Kidney tubule cell (primary cell): ENCODE measurements around the gene C2orf80.
"Not testable (repeated sequence)": the region's sequence is repeated elsewhere in the genome, so short reads cannot be mapped to it uniquely, and the experiment has no call there.

Source experiments
- DNase-seq: peaks from one replicate; pipeline ENCODE4 v3.0.0-alpha.2; 2018; ENCODE audit warnings: low spot score

C2orf80 gene

DNA sequence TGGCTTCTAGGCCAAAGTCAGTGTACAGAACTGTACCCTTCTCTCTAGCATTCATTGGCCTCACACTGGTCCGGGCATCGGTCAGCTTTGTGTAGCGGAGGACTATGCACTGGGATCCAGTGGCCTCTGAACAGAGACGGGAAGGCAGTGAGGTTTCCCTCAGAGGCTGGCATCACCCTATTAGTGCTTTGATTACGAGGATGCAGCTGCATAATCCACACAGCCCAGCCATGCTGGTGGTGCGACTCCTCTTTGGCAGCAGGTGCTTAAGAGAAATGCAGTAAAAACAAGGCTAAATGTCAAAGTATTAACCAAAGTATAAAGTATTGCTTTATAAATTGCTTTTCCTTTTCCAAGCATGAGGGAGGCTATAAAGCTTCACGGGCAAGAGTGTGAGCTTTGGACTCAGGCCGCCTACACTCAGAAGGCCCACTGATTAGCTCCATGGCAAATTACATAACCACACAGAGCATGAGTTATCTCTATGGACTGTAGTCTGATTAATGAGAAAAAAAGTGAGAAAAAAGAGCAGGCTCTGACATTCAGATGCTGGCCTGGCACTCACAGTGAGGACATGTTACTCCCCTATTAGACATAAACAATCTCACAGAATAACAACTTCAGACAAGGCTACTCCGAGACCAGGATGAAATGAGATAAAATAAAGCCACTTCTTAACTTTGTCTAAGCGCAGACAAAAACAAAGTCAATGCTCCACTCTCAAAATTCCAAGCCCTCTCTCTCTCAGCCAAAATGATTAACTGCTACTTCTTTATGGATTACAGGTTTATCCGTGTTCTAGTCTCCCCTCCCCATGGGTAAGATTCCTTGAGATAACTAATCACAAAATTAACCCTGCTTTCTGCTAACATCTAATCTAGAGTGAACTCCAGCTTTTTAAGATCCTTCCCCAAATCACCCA is 53.8 kb downstream of the C2orf80 start:
- no peak for DNase-seq

DNA sequence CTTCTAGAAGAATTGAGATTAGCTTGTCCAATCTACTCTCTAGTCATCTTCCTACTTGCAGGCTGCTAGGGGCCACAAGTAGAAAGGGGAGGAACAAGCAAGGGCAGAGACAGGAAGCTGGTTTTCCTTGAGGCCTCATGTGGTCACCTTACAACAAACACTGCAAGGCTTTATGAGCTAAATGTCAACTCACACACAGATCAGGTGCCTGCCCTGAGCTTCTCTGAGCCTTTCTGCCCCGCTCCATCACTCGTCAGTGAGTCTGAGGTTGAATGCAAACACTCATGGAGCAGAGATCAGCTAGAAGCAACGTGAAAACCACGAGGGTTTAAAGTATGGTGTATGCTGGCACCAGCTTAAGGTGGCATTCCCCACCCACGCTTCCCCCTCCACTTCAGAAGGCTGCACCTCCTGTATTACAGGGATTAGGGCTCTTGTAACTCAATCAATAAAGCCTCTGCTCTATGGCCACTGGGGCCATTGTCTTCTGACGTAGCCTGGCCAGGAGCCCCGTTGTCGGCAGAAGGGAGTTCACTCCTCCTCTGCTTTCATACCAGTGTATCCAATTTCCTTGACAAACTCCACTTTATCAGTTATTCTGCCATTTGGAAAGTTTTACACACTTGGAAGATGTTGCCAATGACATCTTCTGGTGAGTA is 54.8 kb downstream of the C2orf80 start:
- no peak for DNase-seq

DNA sequence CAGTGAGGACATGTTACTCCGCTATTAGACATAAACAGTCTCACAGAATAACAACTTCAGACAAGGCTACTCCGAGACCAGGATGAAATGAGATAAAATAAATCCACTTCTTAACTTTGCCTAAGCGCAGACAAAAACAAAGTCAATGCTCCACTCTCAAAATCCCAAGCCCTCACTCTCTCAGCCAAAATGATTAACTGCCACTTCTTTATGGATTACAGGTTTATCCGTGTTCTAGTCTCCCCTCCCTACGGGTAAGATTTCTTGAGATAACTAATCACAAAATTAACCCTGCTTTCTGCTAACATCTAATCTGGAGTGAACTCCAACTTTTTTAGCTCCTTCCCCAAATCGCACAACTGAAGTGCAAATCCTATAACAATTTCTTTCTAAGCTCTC is 59.1 kb downstream of the C2orf80 start:
- no peak for DNase-seq

DNA sequence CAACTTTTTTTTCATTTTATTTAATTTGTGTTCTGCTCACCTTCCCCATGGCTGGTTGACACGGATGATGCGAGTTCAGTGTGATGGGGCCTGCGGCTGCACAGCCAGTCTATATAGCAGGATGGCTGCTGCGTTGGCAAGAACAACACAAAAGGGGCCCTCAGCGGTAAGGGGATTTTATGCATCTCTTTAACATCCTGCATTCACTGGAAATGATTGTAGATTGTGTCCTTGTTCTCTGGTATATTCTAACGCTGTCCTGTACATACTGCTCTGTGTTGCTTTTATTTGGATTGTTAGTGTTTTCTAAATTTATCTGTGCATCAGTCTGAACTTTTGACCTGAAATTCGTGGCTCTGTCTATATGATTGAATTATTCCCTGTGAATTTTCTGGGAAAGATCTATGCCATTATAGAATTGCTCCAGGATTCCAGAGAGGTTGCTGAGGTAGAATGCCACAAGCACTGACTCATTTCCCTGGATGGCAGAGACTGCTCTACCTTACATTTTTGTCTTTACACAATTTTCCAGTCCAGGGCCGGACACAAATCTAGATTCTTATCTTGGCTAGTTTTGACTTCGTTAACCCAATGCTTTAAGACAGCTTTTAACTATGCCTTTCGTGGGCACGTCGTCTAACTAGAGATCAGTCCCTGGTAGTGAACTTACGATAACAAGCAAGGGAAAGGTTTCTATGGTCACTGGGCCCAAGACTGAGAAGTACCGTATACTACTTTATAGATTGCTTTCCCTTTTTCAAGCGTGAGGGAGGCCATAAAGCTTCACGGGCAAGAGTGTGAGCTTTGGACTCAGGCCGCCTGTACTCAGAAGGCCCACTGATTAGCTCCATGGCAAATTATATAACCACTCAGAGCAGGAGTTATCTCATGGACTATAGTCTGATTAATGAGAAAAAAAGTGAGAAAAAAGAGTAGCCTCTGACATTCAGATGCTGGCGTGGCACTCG is 59.8 kb downstream of the C2orf80 start, which contains the start of gene CRYGC:
TSS of gene CRYGC (minus strand) at position 85 of the 968 bp plus-strand sequence. CDS start at position 49, 36 bp downstream.
- DNase-seq = peak; percentile 51

DNA sequence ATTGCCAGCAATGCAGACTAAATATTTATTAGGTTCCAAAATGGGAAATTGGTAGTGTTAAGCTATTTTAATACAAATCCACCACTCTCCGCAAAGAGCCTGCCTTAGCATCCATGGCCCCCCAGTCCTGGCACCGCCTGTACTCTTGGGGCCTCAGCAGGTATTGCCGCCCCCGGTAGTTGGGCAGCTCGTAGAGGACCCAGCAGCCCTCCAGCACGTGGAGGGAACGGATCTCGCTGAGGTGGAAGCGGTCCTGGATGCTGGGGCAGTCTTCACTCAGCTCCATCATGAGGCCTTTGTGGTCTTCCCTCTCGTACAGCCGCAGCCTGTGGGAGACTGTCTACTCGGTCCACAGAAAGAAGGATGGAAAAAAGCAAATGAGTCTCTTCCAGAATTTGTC is 61.7 kb downstream of the C2orf80 start:
- DNase-seq = no peak

DNA sequence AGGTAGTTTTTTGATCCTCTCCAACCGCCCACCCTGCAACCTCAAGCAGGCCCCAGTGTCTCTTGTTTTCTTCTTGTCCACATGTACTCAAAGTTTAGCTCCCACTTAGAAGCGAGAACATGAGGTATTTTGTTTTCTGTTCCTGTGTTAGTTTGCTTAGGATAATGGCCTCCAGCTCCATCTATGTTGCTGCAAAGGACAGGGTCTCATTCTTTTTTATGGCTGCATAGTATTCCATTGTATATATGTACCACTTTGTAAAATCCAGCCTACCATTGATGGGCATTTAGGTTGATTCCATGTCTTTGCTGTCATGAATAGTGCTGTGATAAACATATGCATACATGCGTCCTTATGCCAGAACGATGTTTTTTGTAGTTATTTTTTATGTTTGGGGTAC is 62.7 kb downstream of the C2orf80 start:
- no peak for DNase-seq

DNA sequence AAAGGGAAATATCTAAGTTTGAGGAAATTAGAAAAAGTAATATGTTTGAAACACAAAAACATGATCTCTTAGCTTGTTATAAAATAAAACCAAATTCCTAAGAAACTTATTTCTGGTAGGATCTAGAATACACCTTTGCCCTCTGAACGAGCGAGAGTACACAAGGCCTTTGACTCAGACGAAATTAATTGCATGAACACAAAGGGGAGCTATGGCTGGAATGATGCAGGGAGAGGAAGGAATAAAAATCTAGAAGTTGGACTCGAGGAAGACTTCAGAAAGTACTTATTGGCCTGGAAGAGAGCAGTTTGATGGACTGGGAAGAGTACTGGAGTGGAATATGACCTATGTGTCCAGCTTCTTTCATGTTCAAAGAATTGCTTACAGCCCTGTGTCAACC is 64.6 kb downstream of the C2orf80 start:
- DNase-seq = no peak

DNA sequence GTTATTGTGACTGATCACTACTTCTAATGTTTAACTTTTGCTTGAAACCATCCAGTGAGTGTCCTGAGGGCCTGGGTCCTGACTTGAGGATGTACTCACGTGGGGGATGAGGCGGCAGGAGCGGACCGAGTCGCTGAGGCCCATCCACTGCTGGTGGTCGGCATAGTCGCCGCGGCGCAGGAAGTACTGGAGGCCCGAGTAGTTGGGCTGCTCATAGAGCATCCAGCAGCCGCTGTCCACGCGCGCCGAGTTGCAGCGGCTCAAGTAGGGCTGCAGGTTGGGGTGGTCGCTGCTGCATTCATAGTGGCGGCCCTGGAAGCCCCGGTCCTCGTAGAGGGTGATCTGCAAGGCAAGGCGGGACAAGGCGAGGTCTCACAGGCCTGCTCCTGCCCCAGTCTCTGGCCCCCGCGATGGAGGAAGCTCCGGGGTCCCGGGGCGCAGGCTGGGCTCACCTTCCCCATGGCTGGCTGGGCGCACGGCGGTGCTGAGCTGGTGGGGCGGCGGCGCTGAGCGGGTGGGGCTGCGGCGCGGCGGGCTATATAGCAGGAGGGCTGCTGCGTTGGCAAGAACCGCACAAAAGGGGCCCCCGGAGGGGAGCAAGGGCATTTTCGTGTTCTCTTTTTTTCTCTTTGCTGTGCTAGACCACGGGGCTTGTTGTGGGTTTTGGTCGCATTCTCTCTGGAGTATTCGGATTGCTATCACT is 65.7 kb downstream of the C2orf80 start, which contains the start of gene CRYGD:
TSS of gene CRYGD (minus strand) at position 512 of the 703 bp plus-strand sequence. CDS start at position 461, 51 bp downstream.
- not testable (repeated sequence) for DNase-seq

DNA sequence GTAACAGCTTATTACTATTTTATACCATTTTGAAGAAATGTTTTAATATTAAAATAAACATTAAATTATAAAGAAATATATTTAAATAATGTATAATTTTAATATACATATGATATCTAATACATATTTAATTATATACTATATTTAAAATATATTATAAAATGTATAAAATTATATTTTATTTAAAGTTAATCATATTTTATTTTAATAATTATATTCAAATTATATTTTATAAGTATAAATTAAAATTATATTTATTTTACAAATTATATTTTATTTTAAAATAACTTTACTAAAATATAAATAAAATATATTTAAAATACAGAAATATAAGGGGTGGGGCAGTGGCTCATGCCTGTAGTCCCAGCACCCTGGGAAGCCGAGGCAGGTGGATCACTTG is 67.6 kb downstream of the C2orf80 start:
- DNase-seq = no peak

DNA sequence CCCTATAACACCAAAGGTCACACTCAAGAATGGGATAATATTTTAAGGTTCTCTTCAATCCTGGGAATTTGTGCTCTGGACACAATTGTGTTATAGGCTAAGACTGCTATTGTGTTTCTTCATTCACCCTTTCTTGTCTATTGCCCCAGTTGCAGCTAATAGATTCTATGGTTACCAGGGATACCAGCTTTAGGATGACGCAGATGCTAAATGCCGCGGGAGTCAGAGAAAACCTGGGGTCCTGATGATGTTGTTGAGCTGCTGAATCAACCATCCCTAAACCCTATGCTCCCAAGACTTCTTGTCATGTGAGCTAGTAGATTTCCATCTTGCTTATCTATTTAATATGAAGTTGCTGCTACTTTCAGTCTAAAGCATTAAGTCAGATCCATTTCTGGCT is 70.9 kb downstream of the C2orf80 start:
- no peak for DNase-seq

DNA sequence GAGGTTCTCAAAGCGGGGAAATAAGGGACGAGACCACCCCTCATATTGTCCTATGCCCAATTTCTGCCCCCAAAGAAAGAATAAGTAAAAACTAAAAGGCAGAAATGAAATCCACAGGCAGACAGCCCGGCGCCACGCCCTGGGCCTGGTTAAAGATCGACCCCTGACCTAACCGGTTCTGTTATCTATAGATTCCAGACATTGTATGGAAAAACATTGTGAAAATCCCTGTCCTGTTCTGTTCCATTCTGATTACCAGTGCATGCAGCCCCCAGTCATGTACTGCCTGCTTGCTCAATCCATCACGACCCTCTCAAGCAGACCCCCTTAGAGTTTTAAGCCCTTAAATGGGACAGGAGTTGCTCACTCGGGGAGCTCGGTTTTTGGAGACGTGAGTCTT is 72.4 kb downstream of the C2orf80 start:
- not testable (repeated sequence) for DNase-seq
